ENCODE data around the gene TP53TG5. TPM values are rescaled to one million over a fixed set of nuclear protein-coding genes. Genes with fewer than 3 reads are reported as not detected.

TP53TG5 gene
- polyA plus RNA-seq, 5 donors = 1.2 to 2.1 (median 1.5) TPM

- peak in 1 of 2 donors; percentile 25 for DNase-seq
Measured at GRCh38 chr20:45406260-45407066, 28.3 kb upstream of the TP53TG5 start.

GRCh38 chr20:45405571-45406259, 27.6 kb upstream of the TP53TG5 start:
- no peak for DNase-seq

- DNase-seq = no peak
Measured at GRCh38 chr20:45404438-45404837, 26.3 kb upstream of the TP53TG5 start.

- no peak for DNase-seq
Measured at GRCh38 chr20:45402946-45403345, 24.8 kb upstream of the TP53TG5 start.

- no peak for DNase-seq
Measured at GRCh38 chr20:45400346-45401031, 22.4 kb upstream of the TP53TG5 start.

GRCh38 chr20:45399018-45399417, 20.9 kb upstream of the TP53TG5 start:
- no peak for DNase-seq

GRCh38 chr20:45395114-45395415, 16.9 kb upstream of the TP53TG5 start:
- DNase-seq = no peak

DNA sequence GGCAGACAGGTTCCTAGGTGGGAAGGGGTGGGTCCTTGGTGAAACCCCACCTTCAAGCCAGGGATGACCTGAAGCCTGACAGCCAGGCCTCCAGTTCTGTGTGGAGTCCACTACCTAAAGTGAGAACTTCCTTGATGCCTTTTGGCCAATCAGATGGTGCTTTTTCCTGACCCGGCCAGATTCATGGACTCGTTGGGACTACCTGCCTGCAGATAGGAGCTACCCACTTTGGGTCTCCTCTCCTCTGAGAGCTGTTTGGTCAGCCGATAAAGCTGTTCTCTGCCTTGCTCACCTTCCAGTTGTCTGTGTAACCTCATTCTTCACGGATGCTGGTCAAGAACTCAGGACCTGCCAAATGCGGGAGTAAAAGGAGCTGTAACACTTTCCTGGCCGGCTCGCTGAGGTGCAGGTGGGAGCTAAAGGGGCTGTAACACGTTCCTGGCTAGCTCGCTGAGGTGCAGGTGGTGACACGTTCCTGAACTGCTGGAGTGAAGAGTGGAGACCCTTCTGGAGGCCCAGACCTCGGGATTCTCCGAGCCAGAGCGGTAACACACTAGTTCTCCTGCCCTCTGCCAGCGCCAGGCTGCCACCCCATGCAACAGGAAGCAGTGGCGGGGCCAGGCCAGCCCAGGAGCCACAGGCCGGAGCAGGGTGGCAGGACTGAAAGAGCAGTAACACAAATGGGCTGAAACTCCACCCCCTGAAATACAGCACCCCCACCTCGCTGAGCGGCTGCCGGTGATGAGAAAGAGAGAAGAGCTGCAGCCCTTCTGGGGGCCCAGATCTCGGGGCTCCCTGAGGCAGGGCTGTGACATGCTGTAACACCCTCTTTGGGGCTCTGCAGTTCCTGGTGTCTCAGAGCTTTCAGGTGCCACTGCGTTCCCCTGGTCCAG, 16.3 kb upstream of the TP53TG5 start:
- no peak for DNase-seq

GRCh38 chr20:45392733-45393132, 14.6 kb upstream of the TP53TG5 start:
- DNase-seq = no peak

DNA sequence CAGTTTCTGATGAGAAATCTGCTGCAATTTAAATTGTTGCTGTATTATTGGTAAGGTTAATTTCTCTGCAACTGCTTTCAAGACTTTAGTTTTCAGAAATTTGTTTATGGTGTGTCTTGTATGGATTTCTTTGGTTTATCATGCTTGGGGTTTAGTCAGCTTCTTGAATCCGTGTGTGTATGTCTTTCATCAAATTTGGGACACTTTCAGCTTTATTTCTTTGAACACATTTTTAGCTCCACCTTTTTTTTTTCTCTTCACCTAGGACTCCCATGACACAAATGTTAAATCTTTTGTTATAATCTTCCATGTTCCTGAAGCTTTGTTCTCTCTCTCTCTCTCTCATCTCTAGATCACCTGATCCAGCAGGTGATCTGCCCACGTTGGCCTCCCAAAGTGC, 13.4 kb upstream of the TP53TG5 start:
- no peak for DNase-seq

GRCh38 chr20:45390931-45391330, 12.8 kb upstream of the TP53TG5 start:
- DNase-seq = no peak

GRCh38 chr20:45387274-45387673, 9.1 kb upstream of the TP53TG5 start:
- DNase-seq = no peak

DNA sequence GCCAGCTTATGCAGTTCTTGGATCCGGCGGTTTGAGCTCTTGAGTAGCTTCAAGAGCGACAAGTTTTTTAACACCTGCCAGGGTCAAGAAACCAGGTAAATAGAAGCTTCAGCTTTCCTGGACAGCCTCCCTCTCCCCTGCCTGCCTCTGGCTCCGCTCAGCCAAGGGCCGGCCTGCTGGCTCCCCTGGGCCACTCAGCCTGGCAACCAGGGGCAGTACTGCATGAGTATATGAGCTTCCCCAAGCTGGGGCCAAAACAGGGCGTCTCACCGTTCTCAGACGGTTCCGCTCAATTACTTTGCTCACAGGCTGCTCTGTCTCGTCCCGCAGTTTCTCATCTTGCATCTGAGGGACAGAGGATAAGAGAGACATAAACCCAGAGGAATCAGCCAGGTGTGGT, 856 bp downstream of the TP53TG5 start:
- peak in 1 of 2 donors; percentile 23 for DNase-seq

DNA sequence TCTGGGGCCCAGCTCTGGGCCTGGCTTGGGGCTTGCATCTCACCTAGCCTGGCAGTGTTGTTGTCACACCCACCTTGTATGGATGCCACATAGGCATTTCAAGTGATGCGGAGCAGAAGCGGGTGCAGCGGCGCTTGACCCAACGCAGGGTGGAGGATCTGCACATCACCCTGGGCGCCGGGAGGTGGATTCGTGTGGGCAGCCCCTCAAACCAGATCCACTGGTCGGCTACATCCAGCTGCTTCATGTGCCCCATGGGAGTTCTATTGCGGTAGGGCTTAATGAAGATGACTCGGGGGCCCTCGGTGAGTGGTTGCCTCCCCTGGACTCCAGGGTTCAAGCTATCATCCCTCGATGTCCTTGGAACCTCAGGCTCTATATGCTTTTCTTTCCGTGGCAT, 3.2 kb downstream of the TP53TG5 start:
- DNase-seq = no peak

DNA sequence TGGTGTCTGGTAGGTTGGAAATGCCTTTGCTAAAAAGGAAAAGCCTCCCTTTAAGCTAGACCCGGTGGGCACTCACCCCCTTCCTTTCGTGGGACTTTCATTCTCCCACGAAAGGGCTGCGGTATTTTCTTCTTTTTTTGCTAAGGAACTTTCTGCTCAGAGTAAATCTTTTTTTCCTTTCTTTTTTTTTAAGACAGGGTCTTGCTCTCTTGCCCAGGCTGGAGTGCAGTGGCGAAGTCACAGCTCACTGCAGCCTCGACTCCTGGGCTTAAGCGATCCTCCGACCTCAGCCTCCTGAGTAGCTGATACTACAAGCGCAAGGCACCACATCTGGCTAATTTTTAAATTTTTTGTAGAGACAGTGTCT, 4.0 kb downstream of the TP53TG5 start:
- no peak for DNase-seq

DNA sequence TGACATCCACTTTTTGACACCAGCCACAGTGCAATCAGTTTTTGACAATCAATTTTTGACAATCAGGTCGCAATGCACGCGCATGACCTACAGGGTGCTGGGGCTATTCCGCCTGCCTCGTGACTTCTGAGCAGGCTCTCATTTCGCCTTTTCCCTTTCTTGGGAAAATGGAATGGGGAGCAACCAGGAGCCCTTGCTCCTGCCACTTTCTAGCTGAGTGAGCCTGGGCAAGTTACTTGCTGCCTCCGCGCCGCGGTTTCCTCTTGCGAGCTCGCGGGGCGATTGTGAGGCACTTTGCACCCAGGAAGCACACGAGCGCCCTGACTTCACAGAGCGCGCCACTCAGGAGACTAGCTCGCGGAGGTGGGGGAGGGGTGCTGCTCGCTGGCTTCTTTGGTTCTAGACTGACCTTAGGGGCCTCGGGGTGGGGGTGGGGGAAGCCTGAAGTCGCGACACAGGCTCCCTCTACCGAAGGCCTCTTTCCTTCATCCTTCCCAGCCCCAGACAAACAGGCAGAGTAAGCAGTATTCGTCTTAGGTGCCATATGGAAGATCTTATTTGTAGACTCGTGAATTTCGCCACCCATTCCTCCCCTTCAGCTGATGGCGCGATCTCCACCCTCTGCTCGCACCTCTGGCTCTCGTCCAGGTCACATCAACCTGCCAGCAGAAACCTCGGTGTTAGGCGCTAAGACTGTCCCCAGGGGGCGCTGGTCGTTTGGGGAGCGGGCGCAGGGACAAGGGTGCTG, 4.6 kb downstream of the TP53TG5 start:
- DNase-seq = peak; percentile 61 to 68

DNA sequence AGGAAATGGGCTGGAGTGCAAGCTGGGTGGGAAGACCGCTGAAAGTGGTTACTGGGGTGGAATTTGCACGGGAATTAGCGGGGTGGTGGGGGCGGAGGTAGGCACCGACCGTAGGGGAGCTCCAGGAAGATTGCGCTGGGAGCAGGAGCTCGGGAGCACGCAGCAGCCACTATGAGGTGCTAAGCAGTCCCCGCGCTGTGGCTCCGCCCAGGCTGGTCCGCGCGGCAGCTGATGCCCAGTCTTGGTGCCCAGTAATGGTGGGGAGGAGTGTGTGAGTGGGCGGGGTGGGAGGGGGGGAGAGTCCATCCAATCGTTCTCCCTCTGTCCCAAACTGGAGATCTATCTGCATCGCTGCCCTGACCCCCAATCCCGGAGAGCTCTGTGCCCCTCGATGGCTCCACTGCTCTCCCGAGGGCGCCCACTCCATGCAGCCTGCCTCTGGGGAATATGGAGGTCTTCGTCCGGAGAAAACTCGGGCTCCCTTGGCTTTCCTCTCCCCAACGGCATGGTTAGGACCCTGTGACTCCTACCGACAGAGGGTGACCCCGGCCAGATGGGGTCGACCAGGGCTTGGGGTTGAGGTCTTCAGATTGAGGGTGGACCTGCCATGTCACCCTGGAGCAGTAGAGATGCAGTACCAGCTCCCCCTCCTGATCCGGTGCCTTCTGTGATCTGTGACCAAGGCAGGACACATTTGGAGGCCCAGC, 5.3 kb downstream of the TP53TG5 start:
- DNase-seq = no peak

DNA sequence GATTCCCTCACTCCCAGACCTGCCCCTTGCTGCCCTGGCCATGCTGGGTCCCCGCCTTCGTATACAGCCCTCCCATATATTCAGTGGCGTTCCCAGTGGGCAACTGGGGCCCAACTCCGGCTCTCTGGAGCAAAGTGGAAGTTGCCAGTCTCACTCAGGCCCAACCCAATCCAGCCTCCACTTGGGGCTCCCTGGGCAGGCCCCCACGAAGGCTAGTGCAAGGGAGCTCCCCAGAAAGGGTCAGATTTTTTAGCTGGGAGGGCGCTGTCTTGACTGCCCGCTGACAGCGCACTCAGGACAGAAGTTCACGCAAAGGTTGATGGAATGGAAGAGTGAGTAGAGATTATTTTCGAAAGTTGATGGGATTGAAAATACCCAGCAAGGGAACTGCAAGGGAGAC, 5.9 kb downstream of the TP53TG5 start:
- DNase-seq = no peak

GRCh38 chr20:45370571-45371160, 7.5 kb downstream of the TP53TG5 start:
- no peak for DNase-seq

Data from right lung (tissue), 5 donors.